Measurements from ENCODE around the gene ARG1.

Gene ARG1

GRCh38 chr6:131574686-131575085 is 1.7 kb downstream of the ARG1 start:
- no peak for TF ChIP-seq EZH2 (optimal IDR thresholded peaks at IDR 0.05; ENCODE audit: low read depth, low read length)
- TF ChIP-seq EZH2phosphoT487 (IDR thresholded peaks at IDR 0.05; ENCODE audit: low read length): no peak
- TF ChIP-seq CTCF (IDR thresholded peaks at IDR 0.05; ENCODE audit: low read length): no peak

GRCh38 chr6:131575834-131576478 is 2.9 kb downstream of the ARG1 start:
- DNase-seq: no peak
- Histone ChIP-seq H4K20me1 (ENCODE audit: insufficient read depth, low read length) (no peaks in the 10 kb centered on the region), H3K27ac (ENCODE audit: low read length) (no peak overlapping the region), H3K4me3 (ENCODE audit: low read length) (no peak overlapping the region), H3K4me2 (ENCODE audit: low read depth, low read length) (no peak overlapping the region), H3K9me2 (replicated peaks; ENCODE audit: insufficient read depth, low read length) (no peaks in the 10 kb centered on the region), H3K9me3 (replicated peaks; ENCODE audit: insufficient read depth, low read length) (no peaks in the 10 kb centered on the region), H2AFZ (ENCODE audit: low read length) (no peak overlapping the region), H3K4me1 (ENCODE audit: low read length) (no peaks in the 10 kb centered on the region), H3K27me3 (replicated peaks; ENCODE audit: insufficient read depth, low read length) (no peaks in the 10 kb centered on the region), H3K79me2 (ENCODE audit: low read length) (no peaks in the 10 kb centered on the region), H3F3A (ENCODE audit: insufficient read depth, low read length) (no peaks in the 10 kb centered on the region), H3K9ac (ENCODE audit: low read length) (no peak overlapping the region), H3K36me3 (replicated peaks; ENCODE audit: insufficient read depth, low read length) (peaks cover 3% of the 10 kb centered on the region; the same call in 1 of the 2 replicates)
- TF ChIP-seq EZH2 (optimal IDR thresholded peaks at IDR 0.05; ENCODE audit: low read depth, low read length) (no peak), CTCF (IDR thresholded peaks at IDR 0.05; ENCODE audit: low read length) (no peak), EZH2phosphoT487 (IDR thresholded peaks at IDR 0.05; ENCODE audit: low read length) (no peak)

More at GRCh38 chr6:131574686-131575085, 1.7 kb downstream of the ARG1 start:
- Histone ChIP-seq H4K20me1 (ENCODE audit: insufficient read depth, low read length) (no peaks in the 10 kb centered on the region), H3K4me2 (ENCODE audit: low read depth, low read length) (no peak overlapping the region), H3K9ac (ENCODE audit: low read length) (no peak overlapping the region), H3K36me3 (replicated peaks; ENCODE audit: insufficient read depth, low read length) (peaks cover 3% of the 10 kb centered on the region; the same call in 1 of the 2 replicates), H3K27ac (ENCODE audit: low read length) (no peak overlapping the region), H3K79me2 (ENCODE audit: low read length) (no peaks in the 10 kb centered on the region), H3K27me3 (replicated peaks; ENCODE audit: insufficient read depth, low read length) (no peaks in the 10 kb centered on the region), H3F3A (ENCODE audit: insufficient read depth, low read length) (no peaks in the 10 kb centered on the region), H2AFZ (ENCODE audit: low read length) (no peak overlapping the region), H3K9me3 (replicated peaks; ENCODE audit: insufficient read depth, low read length) (no peaks in the 10 kb centered on the region), H3K4me1 (ENCODE audit: low read length) (no peaks in the 10 kb centered on the region), H3K4me3 (ENCODE audit: low read length) (no peak overlapping the region), H3K9me2 (replicated peaks; ENCODE audit: insufficient read depth, low read length) (no peaks in the 10 kb centered on the region)
- no peak for DNase-seq

GRCh38 chr6:131581523-131581922 is 8.5 kb downstream of the ARG1 start:
- H3K4me2 ChIP-seq (ENCODE audit: low read depth, low read length): no peak overlapping the region
- H3K4me3 ChIP-seq (ENCODE audit: low read length): no peak overlapping the region
- H4K20me1 ChIP-seq (ENCODE audit: insufficient read depth, low read length): no peaks in the 10 kb centered on the region
- no peak overlapping the region for H3K9ac ChIP-seq (ENCODE audit: low read length)
- no peak for DNase-seq
- H3K9me2 ChIP-seq (replicated peaks; ENCODE audit: insufficient read depth, low read length): no peaks in the 10 kb centered on the region
- no peaks in the 10 kb centered on the region for H3K79me2 ChIP-seq (ENCODE audit: low read length)
- no peak overlapping the region for H3K27ac ChIP-seq (ENCODE audit: low read length)
- H3K4me1 ChIP-seq (ENCODE audit: low read length): no peaks in the 10 kb centered on the region
- no peaks in the 10 kb centered on the region for H3K27me3 ChIP-seq (replicated peaks; ENCODE audit: insufficient read depth, low read length)
- peaks cover 3% of the 10 kb centered on the region; the same call in 1 of the 2 replicates for H3K36me3 ChIP-seq (replicated peaks; ENCODE audit: insufficient read depth, low read length)
- no peak overlapping the region for H2AFZ ChIP-seq (ENCODE audit: low read length)
- no peaks in the 10 kb centered on the region for H3F3A ChIP-seq (ENCODE audit: insufficient read depth, low read length)
- TF ChIP-seq EZH2phosphoT487 (IDR thresholded peaks at IDR 0.05; ENCODE audit: low read length): no peak
- TF ChIP-seq EZH2 (optimal IDR thresholded peaks at IDR 0.05; ENCODE audit: low read depth, low read length): no peak
- no peak for TF ChIP-seq CTCF (IDR thresholded peaks at IDR 0.05; ENCODE audit: low read length)
- no peaks in the 10 kb centered on the region for H3K9me3 ChIP-seq (replicated peaks; ENCODE audit: insufficient read depth, low read length)
